WTC11 (cell line): Measurements from ENCODE around the gene PNLDC1. TPM values are rescaled to one million over a fixed set of nuclear protein-coding genes. Genes with fewer than 3 reads are reported as not detected.
A peak's percentile ranks its signal among the peaks of the same experiment; 100 is the strongest.

ENCODE experiments used
- ATAC-seq: fragments of 200-7000 bp; cut with Tn5 transposase; 2 replicates; pipeline ENCODE4 v1.10.0; 2021; ENCODE audit warnings: mild to moderate bottlenecking, moderate library complexity
- CTCF ChIA-PET: fragments of 300-600 bp; sonication (Branson Sonifier 250); formaldehyde crosslinking; loops from one replicate; lab custom pipeline; 2021; ENCODE audit warnings: antibody characterized with exemption; lab: Charles Lee
- POLR2A ChIA-PET: fragments of 350-600 bp; sonication (Branson Sonifier 250); formaldehyde crosslinking; loops from one replicate; lab custom pipeline; 2021; ENCODE audit warnings: antibody characterized with exemption; lab: Charles Lee
- DNase-seq: peaks from one replicate; pipeline ENCODE4 v3.0.0; 2021; ENCODE audit warnings: low spot score
- H3K27ac Mint-ChIP-seq: 2 replicates; pipeline ENCODE4 v1.8.0; 2021; ENCODE audit warnings: mixed read lengths
- H3K27me3 Mint-ChIP-seq: 2 replicates; pipeline ENCODE4 v1.8.0; 2021; ENCODE audit warnings: low read depth, mild to moderate bottlenecking, moderate library complexity, mixed read lengths
- H3K36me3 Mint-ChIP-seq: 2 replicates; pipeline ENCODE4 v1.8.0; 2021; ENCODE audit warnings: mixed read lengths
- H3K4me1 Mint-ChIP-seq: 2 replicates; pipeline ENCODE4 v1.8.0; 2022; ENCODE audit warnings: mixed read lengths
- H3K4me3 Mint-ChIP-seq: 2 replicates; pipeline ENCODE4 v1.8.0; 2021; ENCODE audit warnings: mild to moderate bottlenecking, moderate library complexity, mixed read lengths
- H3K9me3 Mint-ChIP-seq: 2 replicates; pipeline ENCODE4 v1.8.0; 2021; ENCODE audit warnings: mixed read lengths
- CBFB ChIP-seq: sonication (generic); formaldehyde crosslinking; IDR thresholded peaks from 2 replicates; pipeline ENCODE4 v1.8.1; 2022; ENCODE audit warnings: mild to moderate bottlenecking, low read depth, missing genetic modification reagents
- CREB1 ChIP-seq: sonication (generic); formaldehyde crosslinking; IDR thresholded peaks from 2 replicates; pipeline ENCODE4 v1.8.0; 2023; ENCODE audit warnings: mild to moderate bottlenecking, missing genetic modification reagents
- E2F1 ChIP-seq: sonication (generic); formaldehyde crosslinking; IDR thresholded peaks from 2 replicates; pipeline ENCODE4 v1.8.0; 2022; ENCODE audit warnings: mild to moderate bottlenecking, missing genetic modification reagents
- FOXP1 ChIP-seq: sonication (generic); formaldehyde crosslinking; IDR thresholded peaks from 2 replicates; pipeline ENCODE4 v1.8.0; 2022; ENCODE audit warnings: missing genetic modification reagents, mild to moderate bottlenecking, moderate library complexity, borderline replicate concordance
- FOXP4 ChIP-seq: sonication (generic); formaldehyde crosslinking; IDR thresholded peaks from 2 replicates; pipeline ENCODE4 v1.8.0; 2022; ENCODE audit warnings: mild to moderate bottlenecking, missing genetic modification reagents
- GABPB1 ChIP-seq: sonication (generic); formaldehyde crosslinking; IDR thresholded peaks from 2 replicates; pipeline ENCODE4 v1.8.1; 2023; ENCODE audit warnings: mild to moderate bottlenecking, missing genetic modification reagents
- JUN ChIP-seq: sonication (generic); formaldehyde crosslinking; IDR thresholded peaks from 2 replicates; pipeline ENCODE4 v1.8.0; 2023; ENCODE audit warnings: mild to moderate bottlenecking, missing genetic modification reagents
- KAT7 ChIP-seq: sonication (generic); formaldehyde crosslinking; IDR thresholded peaks from 2 replicates; pipeline ENCODE4 v1.8.1; 2023; ENCODE audit warnings: missing genetic modification reagents, mild to moderate bottlenecking, borderline replicate concordance
- MAX ChIP-seq: sonication (generic); formaldehyde crosslinking; IDR thresholded peaks from 2 replicates; pipeline ENCODE4 v1.8.0; 2022; ENCODE audit warnings: mild to moderate bottlenecking, missing genetic modification reagents
- NR2C2 ChIP-seq: sonication (generic); formaldehyde crosslinking; IDR thresholded peaks from 2 replicates; pipeline ENCODE4 v1.8.0; 2022; ENCODE audit warnings: mild to moderate bottlenecking, missing genetic modification reagents
- SMAD4 ChIP-seq: sonication (generic); formaldehyde crosslinking; IDR thresholded peaks from 2 replicates; pipeline ENCODE4 v1.8.0; 2022; ENCODE audit warnings: mild to moderate bottlenecking, missing genetic modification reagents
- TEAD1 ChIP-seq: sonication (generic); formaldehyde crosslinking; IDR thresholded peaks from 2 replicates; pipeline ENCODE4 v1.8.0; 2022; ENCODE audit warnings: mild to moderate bottlenecking, missing genetic modification reagents
- TP53 ChIP-seq: sonication (generic); formaldehyde crosslinking; IDR thresholded peaks from 2 replicates; pipeline ENCODE4 v1.8.1; 2023; ENCODE audit warnings: mild to moderate bottlenecking, missing genetic modification reagents
- ZNF232 ChIP-seq: sonication (generic); formaldehyde crosslinking; IDR thresholded peaks from 2 replicates; pipeline ENCODE4 v1.8.0; 2022; ENCODE audit warnings: mild to moderate bottlenecking, missing genetic modification reagents
- ZNF396 ChIP-seq: fragments of 250-450 bp; sonication (Bioruptor Pico); IDR thresholded peaks from 2 replicates; pipeline ENCODE4 v1.8.0; 2021; ENCODE audit warnings: mild to moderate bottlenecking, moderate library complexity, borderline replicate concordance
- ZNF532 ChIP-seq: fragments of 250-450 bp; sonication (Bioruptor Pico); IDR thresholded peaks from 2 replicates; pipeline ENCODE4 v1.9.0; 2021; ENCODE audit warnings: mild to moderate bottlenecking, borderline replicate concordance
- total RNA-seq: library from RNA; stranded (reverse); gene quantifications from 3 replicates; pipeline ENCODE4 v1.2.3, GENCODE V29; 2021
- TF ChIP-seq, protein P1 (sequence below): sonication (generic); formaldehyde crosslinking; IDR thresholded peaks from 2 replicates; pipeline ENCODE4 v1.8.1; 2022; ENCODE audit warnings: mild to moderate bottlenecking, moderate library complexity, missing genetic modification reagents
- TF ChIP-seq, protein P2 (sequence below): sonication (generic); formaldehyde crosslinking; IDR thresholded peaks from 2 replicates; pipeline ENCODE4 v1.8.1; 2023; ENCODE audit warnings: mild to moderate bottlenecking, moderate library complexity, missing genetic modification reagents

The PNLDC1 gene
- total RNA-seq, 1 experiment from 2014 or later: 0.39 TPM

DNA sequence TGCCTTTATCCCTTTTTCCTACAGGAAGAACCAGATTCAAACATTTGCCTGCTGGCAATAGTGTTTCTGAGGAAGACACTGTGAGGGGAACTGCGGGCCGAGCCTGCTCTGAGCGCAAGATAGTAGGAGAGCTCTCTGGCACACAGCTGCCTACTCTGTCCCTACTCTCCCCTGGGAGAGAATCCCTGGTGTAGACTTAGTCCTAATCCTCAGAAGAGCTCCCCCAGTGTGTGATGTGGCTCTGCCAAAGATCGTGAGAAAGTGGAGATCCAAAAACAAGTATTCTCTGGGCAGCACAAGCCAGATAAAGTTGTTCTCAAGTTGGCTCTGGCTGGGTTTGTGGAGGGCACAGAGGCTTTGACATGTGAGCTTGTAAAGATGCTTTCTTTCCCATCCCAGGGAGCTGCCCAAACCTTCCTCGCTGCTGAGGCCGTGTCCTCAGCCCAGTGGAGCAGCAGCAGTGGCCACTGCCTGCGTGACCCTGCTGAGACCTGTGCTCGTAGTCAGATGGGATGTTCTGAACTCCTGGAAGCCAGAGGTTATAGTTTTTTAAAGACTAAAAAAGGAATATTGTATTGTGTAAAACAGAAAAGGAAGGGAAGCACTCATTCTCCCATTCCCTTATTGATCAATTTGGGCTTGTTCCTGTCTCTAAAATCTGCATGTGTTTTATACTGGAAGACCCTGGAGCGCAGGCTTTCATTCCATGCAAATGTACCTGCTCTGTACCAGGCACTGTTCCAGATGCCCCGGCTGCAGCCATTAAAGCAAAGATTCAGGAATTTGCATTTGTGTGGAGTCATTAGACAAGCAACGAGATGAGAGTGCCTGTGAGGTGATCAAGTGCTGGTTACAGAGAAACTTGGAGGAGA, 30.7 kb downstream of the PNLDC1 start:
- Mint-ChIP-seq H3K36me3 (peaks cover 12% of the 10 kb centered on the region), H3K9me3 (peaks cover 12% of the 10 kb centered on the region), H3K27ac (peak overlapping the region; percentile 98), H3K27me3 (no peaks in the 10 kb centered on the region), H3K4me1 (peaks cover 82% of the 10 kb centered on the region), H3K4me3 (peak overlapping the region; percentile 54)
- TF ChIP-seq TEAD1 (CRISPR knock-in tag): 0 out of 2 replicates have a peak, but pooled peaks have one; percentile 53
- TF ChIP-seq NR2C2 (CRISPR knock-in tag): no peak
- 0 out of 2 replicates have a peak, but pooled peaks have one; percentile 52 for TF ChIP-seq KAT7 (CRISPR knock-in tag)
- TF ChIP-seq ZNF232 (CRISPR knock-in tag): 0 out of 2 replicates have a peak, but pooled peaks have one; percentile 18
- TF ChIP-seq, protein P1, sequence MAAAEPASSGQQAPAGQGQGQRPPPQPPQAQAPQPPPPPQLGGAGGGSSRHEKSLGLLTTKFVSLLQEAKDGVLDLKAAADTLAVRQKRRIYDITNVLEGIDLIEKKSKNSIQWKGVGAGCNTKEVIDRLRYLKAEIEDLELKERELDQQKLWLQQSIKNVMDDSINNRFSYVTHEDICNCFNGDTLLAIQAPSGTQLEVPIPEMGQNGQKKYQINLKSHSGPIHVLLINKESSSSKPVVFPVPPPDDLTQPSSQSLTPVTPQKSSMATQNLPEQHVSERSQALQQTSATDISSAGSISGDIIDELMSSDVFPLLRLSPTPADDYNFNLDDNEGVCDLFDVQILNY: no peak
- 0 out of 2 replicates have a peak, but pooled peaks have one; percentile 48 for TF ChIP-seq ZNF396
- ATAC-seq (peak; percentile 81), DNase-seq (peak; percentile 50)
- ChIA-PET POLR2A (interaction anchor here (1.3 to 2.3 kb wide), 2 partner anchors 10 to 40 kb away, joined by 5 to 6 read pairs; partner anchors contain the start of gene MRPL18), CTCF (interaction anchor here (0.8 kb wide), 1 partner anchor 11 kb away, joined by 3 read pairs; no protein-coding TSS in a partner anchor)

DNA sequence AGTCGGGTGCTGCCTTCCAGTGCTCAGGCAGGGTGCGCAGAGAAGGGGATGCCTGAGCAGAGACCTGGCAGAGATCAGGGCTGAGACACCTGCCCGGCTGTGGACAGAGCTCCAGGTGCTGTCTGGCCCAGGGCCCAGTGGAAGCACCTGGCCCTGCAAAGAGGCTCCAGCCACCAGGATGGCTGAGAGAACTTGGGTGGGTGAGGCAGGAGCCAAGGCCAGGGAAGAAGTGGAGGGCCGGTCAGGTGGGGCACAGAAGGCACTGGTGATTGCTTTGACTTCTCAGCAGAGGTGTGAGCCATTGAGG, 31.2 kb downstream of the PNLDC1 start:
- ChIA-PET CTCF (interaction anchor here (0.8 kb wide), 1 partner anchor 11 kb away, joined by 3 read pairs; no protein-coding TSS in a partner anchor), POLR2A (interaction anchor here (1.3 to 2.3 kb wide), 2 partner anchors 11 to 41 kb away, joined by 5 to 6 read pairs; partner anchors contain the start of gene MRPL18)
- peak overlapping the region; percentile 54 for H3K4me3 Mint-ChIP-seq
- TF ChIP-seq TP53 (no peak), MAX (CRISPR knock-in tag) (0 out of 2 replicates have a peak, but pooled peaks have one; percentile 38), FOXP4 (0 out of 2 replicates have a peak, but pooled peaks have one; percentile 33), CREB1 (CRISPR knock-in tag) (no peak), CBFB (CRISPR knock-in tag) (no peak)
- no peak for DNase-seq
- no peak for ATAC-seq
- H3K4me1 Mint-ChIP-seq: peaks cover 86% of the 10 kb centered on the region
- H3K27me3 Mint-ChIP-seq: no peaks in the 10 kb centered on the region
- H3K36me3 Mint-ChIP-seq: peaks cover 12% of the 10 kb centered on the region
- H3K9me3 Mint-ChIP-seq: peaks cover 12% of the 10 kb centered on the region
- peak overlapping the region; percentile 98 for H3K27ac Mint-ChIP-seq

- ChIA-PET POLR2A (no interaction called here), CTCF (interaction anchor here (1.1 kb wide), 2 partner anchors 10 to 30 kb away, joined by 4 read pairs; no protein-coding TSS in a partner anchor)
- ATAC-seq (no peak), DNase-seq (no peak)
- Mint-ChIP-seq H3K36me3 (peaks cover 12% of the 10 kb centered on the region), H3K4me3 (no peak overlapping the region), H3K9me3 (peaks cover 12% of the 10 kb centered on the region), H3K4me1 (peaks cover 90% of the 10 kb centered on the region), H3K27me3 (no peaks in the 10 kb centered on the region), H3K27ac (no peak overlapping the region)
- TF ChIP-seq SMAD4 (no peak), ZNF532 (no peak), GABPB1 (no peak), FOXP1 (no peak), JUN (CRISPR knock-in tag) (no peak), E2F1 (no peak), ZNF232 (CRISPR knock-in tag) (no peak)
- TF ChIP-seq, protein P2, sequence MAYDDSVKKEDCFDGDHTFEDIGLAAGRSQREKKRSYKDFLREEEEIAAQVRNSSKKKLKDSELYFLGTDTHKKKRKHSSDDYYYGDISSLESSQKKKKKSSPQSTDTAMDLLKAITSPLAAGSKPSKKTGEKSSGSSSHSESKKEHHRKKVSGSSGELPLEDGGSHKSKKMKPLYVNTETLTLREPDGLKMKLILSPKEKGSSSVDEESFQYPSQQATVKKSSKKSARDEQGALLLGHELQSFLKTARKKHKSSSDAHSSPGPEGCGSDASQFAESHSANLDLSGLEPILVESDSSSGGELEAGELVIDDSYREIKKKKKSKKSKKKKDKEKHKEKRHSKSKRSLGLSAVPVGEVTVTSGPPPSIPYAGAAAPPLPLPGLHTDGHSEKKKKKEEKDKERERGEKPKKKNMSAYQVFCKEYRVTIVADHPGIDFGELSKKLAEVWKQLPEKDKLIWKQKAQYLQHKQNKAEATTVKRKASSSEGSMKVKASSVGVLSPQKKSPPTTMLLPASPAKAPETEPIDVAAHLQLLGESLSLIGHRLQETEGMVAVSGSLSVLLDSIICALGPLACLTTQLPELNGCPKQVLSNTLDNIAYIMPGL (CRISPR knock-in tag): no peak
These were observed 32.9 kb downstream of the PNLDC1 start for GRCh38 chr6:159832946-159833345.
